Activated CD4-positive, alpha-beta T cell treated with anti-CD3 and anti-CD28 coated beads for 36 hours (primary cell): ENCODE results near the gene CST9. TPM values are rescaled to one million over a fixed set of nuclear protein-coding genes. Genes with fewer than 3 reads are reported as not detected.

Experiments used
- ATAC-seq: fragments of 200-7000 bp; cut with Tn5 transposase; one replicate; pipeline ENCODE4 v1.10.0; 2021; ENCODE audit warnings: mild to moderate bottlenecking, moderate library complexity
- CTCF ChIA-PET: fragments of 350-600 bp; sonication (Branson Sonifier 250); formaldehyde crosslinking; loops from one replicate; lab custom pipeline; 2021; ENCODE audit warnings: antibody characterized with exemption; lab: Charles Lee
- POLR2A ChIA-PET: fragments of 350-600 bp; sonication (Branson Sonifier 250); formaldehyde crosslinking; loops from one replicate; lab custom pipeline; 2021; ENCODE audit warnings: antibody characterized with exemption, inconsistent platforms; lab: Charles Lee
- DNase-seq: peaks from one replicate; pipeline ENCODE4 v3.0.0-alpha.2; 2020
- H3K27ac Mint-ChIP-seq: one replicate; pipeline ENCODE4 v1.8.0; 2021; ENCODE audit warnings: mixed read lengths
- H3K27me3 Mint-ChIP-seq: one replicate; pipeline ENCODE4 v1.8.0; 2021; ENCODE audit warnings: mixed read lengths
- H3K36me3 Mint-ChIP-seq: one replicate; pipeline ENCODE4 v1.8.0; 2021; ENCODE audit warnings: low read depth, mixed read lengths
- H3K4me1 Mint-ChIP-seq: one replicate; pipeline ENCODE4 v1.8.0; 2021; ENCODE audit warnings: mixed read lengths
- H3K4me3 Mint-ChIP-seq: one replicate; pipeline ENCODE4 v1.8.0; 2021; ENCODE audit warnings: mild to moderate bottlenecking, moderate library complexity, mixed read lengths
- H3K9me3 Mint-ChIP-seq: one replicate; pipeline ENCODE4 v1.8.0; 2021; ENCODE audit warnings: low read depth, mixed read lengths
- intact Hi-C, 2 experiments: fragments of 100-400 bp; cut with DNase I in 1 of 2; cut with micrococcal nuclease in 1 of 2; formaldehyde crosslinking; loops; one replicate each; pipeline versions ENCODE4 v1.14.2 to v1.15.1; 2022 to 2024; cut with DNase I, micrococcal nuclease
- total RNA-seq, 2 experiments: library from RNA; stranded (reverse); gene quantifications; one replicate each; pipeline ENCODE4 v1.2.3, GENCODE V29; 2021

Gene CST9, protein sequence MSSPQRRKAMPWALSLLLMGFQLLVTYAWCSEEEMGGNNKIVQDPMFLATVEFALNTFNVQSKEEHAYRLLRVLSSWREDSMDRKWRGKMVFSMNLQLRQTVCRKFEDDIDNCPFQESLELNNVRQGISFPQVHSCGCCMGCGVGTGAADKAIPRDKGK
- total RNA-seq: not detected

DNA sequence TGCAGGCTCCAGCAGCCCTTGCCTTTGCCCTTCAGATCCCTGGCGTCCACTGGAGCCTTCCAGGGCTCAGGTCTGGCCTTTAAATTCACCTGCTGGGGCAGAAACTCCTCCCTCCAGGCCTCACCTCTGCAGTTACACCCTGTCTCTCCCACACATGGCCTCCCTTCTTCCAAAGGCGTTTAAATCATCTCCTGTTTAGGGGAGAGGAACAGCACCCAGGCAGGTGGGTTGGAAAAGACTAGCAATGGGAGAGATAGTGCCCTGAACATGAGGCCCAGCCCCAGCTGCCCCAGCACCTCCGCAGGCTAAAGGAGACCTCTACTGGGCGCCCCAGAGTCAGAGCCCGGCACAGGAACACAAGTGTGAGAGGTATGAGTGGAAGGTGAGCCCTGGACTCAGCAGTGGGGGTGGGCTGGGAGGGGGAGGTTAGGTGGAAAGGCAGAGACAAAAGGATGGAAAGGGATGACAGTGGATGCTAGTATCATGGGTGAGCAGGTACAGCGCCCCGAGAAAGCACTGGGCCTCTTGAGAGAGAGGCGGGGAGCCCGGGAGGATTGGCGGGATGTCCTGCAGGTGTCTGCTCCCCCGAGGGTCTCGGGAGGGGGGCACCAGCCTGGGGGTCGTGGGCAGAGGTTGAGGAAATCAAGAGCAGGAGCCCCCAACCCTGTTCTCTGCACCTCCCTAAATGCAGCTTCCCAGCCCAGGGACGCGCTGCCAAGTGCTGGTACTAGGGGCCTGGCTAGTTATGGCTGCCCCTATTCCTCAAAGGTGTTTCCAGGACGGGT is at the start of gene CST9:
CST9 (minus strand) TSS at position 51 of the 785 bp plus-strand sequence. CDS start 53 bp downstream, outside the sequence.
- ChIA-PET POLR2A (no interaction called here), CTCF (interaction anchor here (1.1 to 5.2 kb wide), 2 partner anchors 66 to 163 kb away, joined by 3 to 28 read pairs; no protein-coding TSS in a partner anchor)
- H3K4me3 Mint-ChIP-seq: no peak within 1 kb of the TSS
- H3K27me3 Mint-ChIP-seq: no peaks in the 10 kb centered on the region
- no peak within 1 kb of the TSS for H3K27ac Mint-ChIP-seq
- no peaks in the 10 kb centered on the region for H3K9me3 Mint-ChIP-seq
- DNase-seq: no peak
- intact Hi-C loops: loop anchor here (1.0 to 5.0 kb wide), 2 partner anchors 165 to 254 kb away; partner anchors contain the start of gene NXT1 (in 1 of the 2)
- no peaks in the 10 kb centered on the region for H3K4me1 Mint-ChIP-seq
- H3K36me3 Mint-ChIP-seq: no peaks in the 10 kb centered on the region
- no peak for ATAC-seq

DNA sequence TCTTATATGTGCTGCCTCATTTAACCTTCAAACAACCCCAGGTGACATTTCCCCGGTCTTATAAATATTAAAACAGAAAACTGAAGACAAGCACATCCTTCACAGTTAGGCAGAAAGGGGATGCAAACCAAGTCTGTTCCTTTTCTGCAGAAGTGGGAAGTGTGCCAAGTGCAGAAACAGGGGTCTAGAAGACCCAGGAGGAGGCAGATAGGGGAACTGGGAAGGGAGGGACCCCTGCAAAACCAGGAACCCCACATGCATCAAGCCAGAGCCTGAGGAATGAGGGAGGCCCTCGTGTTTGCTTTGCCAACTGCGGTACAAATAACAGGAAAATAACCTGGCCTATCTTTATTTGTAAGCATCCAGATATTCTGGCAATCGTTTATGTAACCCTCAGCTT is 49.0 kb upstream of the CST9 start:
- H3K4me3 Mint-ChIP-seq: no peak overlapping the region
- no peaks in the 10 kb centered on the region for H3K9me3 Mint-ChIP-seq
- H3K27me3 Mint-ChIP-seq: peaks cover 11% of the 10 kb centered on the region
- intact Hi-C loops: no loop called here
- H3K4me1 Mint-ChIP-seq: no peaks in the 10 kb centered on the region
- no peak for DNase-seq
- POLR2A ChIA-PET: no interaction called here
- ATAC-seq: no peak
- CTCF ChIA-PET: interaction anchor here (0.6 kb wide), 1 partner anchor 658 kb away, joined by 3 read pairs; no protein-coding TSS in a partner anchor
- H3K36me3 Mint-ChIP-seq: no peaks in the 10 kb centered on the region
- no peak overlapping the region for H3K27ac Mint-ChIP-seq

DNA sequence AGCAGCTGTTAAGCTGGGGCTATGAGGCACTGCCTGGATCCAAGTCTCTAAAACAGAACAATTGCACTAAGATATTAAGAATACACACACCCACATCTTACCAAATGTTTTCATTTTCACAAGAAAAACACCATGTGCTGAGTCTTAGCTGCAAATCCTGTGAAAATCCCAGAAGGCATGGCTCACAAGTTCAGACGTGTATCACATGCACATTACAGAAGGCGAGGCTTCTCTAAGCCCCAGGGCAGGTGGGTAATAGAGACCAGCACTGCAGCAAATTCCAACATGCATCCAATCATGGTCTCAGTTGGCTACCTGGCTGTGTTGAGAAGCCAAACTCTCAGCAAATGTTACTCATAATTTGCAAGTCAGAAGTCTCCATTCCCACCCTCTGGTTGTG is 48.3 kb upstream of the CST9 start:
- ChIA-PET POLR2A (no interaction called here), CTCF (interaction anchor here (0.6 kb wide), 1 partner anchor 657 kb away, joined by 3 read pairs; no protein-coding TSS in a partner anchor)
- Mint-ChIP-seq H3K4me1 (no peaks in the 10 kb centered on the region), H3K4me3 (no peak overlapping the region), H3K9me3 (no peaks in the 10 kb centered on the region), H3K36me3 (no peaks in the 10 kb centered on the region), H3K27me3 (peaks cover 11% of the 10 kb centered on the region), H3K27ac (no peak overlapping the region)
- DNase-seq (no peak), ATAC-seq (no peak)
- intact Hi-C loops: no loop called here

DNA sequence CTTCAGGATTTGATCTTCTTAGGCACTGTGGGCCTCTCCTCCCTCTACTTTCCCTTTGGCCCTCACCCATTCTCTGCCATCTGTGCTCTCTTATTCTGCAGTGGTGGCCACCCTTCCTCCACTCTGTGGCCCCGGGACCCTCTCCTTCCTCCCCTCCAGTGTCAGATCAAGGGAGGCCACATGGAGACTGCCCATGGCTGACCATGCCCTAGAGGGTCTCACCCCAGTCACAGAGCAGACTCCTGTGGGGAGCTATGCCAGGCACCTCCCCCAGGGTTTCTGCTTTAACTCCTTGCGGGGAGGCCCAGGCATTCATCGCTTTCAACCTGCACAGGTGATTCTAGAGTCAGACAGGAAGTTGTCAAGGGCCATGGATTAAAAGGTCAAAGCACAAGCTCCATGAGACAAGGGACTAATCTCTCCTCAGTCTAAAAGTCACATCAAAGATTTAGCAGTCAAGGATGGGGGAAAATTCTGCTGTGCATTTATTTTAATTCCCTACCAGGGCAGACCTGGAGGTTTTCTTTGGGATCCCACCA is 47.8 kb upstream of the CST9 start:
- ATAC-seq: no peak
- Mint-ChIP-seq H3K9me3 (no peaks in the 10 kb centered on the region), H3K4me3 (no peak overlapping the region), H3K36me3 (no peaks in the 10 kb centered on the region), H3K4me1 (no peaks in the 10 kb centered on the region), H3K27me3 (peaks cover 11% of the 10 kb centered on the region), H3K27ac (no peak overlapping the region)
- DNase-seq: no peak
- intact Hi-C loops: no loop called here
- CTCF ChIA-PET: interaction anchor here (0.7 kb wide), 1 partner anchor 20 kb away, joined by 3 read pairs; no protein-coding TSS in a partner anchor
- POLR2A ChIA-PET: no interaction called here

DNA sequence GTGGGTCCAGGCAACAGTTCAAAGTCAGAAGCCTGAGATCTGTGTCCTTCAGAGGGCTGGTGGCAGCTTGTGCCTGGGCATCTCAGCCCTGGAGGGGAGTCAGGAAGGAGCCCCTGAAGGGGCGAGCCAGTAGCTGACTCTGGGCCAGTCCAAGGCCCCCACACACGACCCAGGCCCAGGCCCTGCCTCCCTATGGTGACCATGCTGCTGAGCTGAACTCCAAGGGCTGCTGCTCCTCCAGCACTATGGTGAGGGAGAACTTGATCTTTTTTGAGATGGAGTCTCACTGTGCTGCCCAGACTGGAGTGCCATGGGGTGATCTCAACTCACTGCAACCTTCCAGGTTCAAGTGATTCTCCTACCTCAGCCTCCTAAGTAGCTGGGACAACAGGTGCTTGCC is 47.2 kb upstream of the CST9 start:
- ATAC-seq: no peak
- Mint-ChIP-seq H3K4me1 (no peaks in the 10 kb centered on the region), H3K4me3 (no peak overlapping the region), H3K27me3 (peaks cover 11% of the 10 kb centered on the region), H3K27ac (no peak overlapping the region), H3K9me3 (no peaks in the 10 kb centered on the region), H3K36me3 (no peaks in the 10 kb centered on the region)
- ChIA-PET POLR2A (no interaction called here), CTCF (interaction anchor here (0.7 kb wide), 1 partner anchor 20 kb away, joined by 3 read pairs; no protein-coding TSS in a partner anchor)
- intact Hi-C loops: no loop called here
- DNase-seq: no peak

DNA sequence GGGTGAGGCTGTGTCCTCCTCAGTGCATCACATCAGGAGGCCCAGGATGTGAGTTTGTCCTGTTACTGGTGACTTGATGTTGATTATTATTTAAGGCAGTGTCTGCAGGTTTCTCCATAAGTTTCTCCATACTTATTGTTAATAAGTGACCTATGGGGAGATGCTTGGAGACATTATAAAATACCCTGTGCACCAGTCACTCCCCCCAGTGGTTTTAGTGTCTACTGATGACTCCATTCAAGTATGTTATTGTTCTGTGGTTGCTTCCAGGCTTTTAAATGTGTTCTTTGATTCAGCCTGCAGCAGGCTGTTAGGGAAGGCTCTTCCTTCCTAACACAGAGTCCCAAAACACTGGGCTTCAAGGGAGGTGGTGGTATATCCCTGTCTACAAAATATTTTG is 46.7 kb upstream of the CST9 start:
- intact Hi-C loops: no loop called here
- DNase-seq (no peak), ATAC-seq (no peak)
- H3K4me1 Mint-ChIP-seq: no peaks in the 10 kb centered on the region
- H3K27ac Mint-ChIP-seq: no peak overlapping the region
- no peaks in the 10 kb centered on the region for H3K9me3 Mint-ChIP-seq
- H3K27me3 Mint-ChIP-seq: peaks cover 11% of the 10 kb centered on the region
- H3K36me3 Mint-ChIP-seq: no peaks in the 10 kb centered on the region
- CTCF ChIA-PET: no interaction called here
- POLR2A ChIA-PET: no interaction called here
- H3K4me3 Mint-ChIP-seq: no peak overlapping the region

DNA sequence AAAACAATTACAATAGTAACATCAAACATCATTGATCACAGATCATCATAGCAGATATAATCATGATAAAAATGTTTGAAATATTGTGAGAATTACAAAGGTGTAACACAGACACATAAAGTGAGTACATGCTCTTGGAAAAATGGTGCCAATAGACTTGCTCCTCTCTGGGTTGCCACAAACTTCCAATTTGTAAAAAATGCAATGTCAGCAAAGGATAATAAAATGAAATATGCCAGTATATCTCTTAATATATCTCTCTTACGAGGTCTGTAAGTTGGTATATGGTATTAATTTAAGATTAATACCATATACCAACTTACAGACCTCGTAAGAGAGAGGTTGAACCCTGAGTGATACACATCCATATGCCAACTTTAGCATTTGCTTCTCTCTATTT is 45.4 kb upstream of the CST9 start:
- no peaks in the 10 kb centered on the region for H3K4me1 Mint-ChIP-seq
- no peak overlapping the region for H3K4me3 Mint-ChIP-seq
- no peak overlapping the region for H3K27ac Mint-ChIP-seq
- DNase-seq: no peak
- H3K27me3 Mint-ChIP-seq: peaks cover 9% of the 10 kb centered on the region
- no peaks in the 10 kb centered on the region for H3K36me3 Mint-ChIP-seq
- intact Hi-C loops: no loop called here
- ATAC-seq: no peak
- H3K9me3 Mint-ChIP-seq: no peaks in the 10 kb centered on the region
- CTCF ChIA-PET: no interaction called here
- POLR2A ChIA-PET: no interaction called here

DNA sequence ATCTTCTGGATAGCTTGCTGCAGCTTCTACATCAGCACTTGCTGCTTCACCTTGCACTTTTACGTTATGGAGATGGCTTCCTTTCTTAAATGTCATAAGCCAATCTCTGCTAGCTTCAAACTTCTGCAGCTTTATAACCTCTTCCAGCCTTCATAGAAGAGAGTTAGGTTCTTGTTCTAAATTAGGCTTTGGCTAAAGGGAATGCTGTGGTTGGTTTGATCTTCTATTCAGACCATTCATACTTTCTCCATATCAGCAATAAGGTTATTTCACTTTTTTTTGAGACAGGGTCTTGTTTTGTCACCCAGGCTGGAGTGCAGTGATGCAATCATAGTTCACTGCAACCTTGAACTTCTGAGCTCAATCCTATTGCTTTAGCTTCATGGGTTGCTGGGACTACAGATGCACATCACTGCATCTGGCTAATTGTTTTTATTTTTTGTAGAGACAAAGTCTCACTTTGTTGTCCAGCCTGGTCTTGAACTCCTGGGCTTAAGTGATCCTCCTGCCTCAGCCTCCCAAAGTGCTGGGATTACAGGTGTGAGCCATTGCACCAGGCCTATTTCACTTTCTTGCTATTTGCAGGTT is 44.2 kb upstream of the CST9 start:
- H3K27ac Mint-ChIP-seq: no peak overlapping the region
- POLR2A ChIA-PET: no interaction called here
- ATAC-seq (no peak), DNase-seq (no peak)
- no peaks in the 10 kb centered on the region for H3K36me3 Mint-ChIP-seq
- CTCF ChIA-PET: no interaction called here
- H3K4me1 Mint-ChIP-seq: no peaks in the 10 kb centered on the region
- intact Hi-C loops: no loop called here
- H3K4me3 Mint-ChIP-seq: no peak overlapping the region
- peaks cover 3% of the 10 kb centered on the region for H3K27me3 Mint-ChIP-seq
- no peaks in the 10 kb centered on the region for H3K9me3 Mint-ChIP-seq

DNA sequence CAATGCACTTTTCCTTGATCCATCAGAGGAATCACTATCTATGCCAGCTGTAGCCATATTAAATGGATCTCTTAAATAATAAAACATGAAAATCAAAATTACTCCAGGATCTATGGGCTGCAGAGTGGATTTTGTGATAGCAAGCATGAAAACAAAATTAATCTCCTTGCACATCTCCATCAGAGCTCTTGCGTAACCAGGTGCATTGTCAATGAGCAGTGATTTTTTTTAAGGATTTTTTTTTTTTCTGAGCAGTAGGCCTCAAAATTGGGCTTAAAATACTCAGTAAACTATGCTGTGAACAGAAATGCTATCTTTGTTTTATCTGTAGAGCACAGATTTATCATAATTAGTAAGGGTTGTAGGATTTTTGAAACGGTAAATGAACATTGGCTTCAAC is 43.5 kb upstream of the CST9 start:
- H3K9me3 Mint-ChIP-seq: no peaks in the 10 kb centered on the region
- no peaks in the 10 kb centered on the region for H3K4me1 Mint-ChIP-seq
- CTCF ChIA-PET: no interaction called here
- peaks cover 2% of the 10 kb centered on the region for H3K27me3 Mint-ChIP-seq
- H3K4me3 Mint-ChIP-seq: no peak overlapping the region
- intact Hi-C loops: no loop called here
- ATAC-seq: no peak
- POLR2A ChIA-PET: no interaction called here
- no peak for DNase-seq
- no peaks in the 10 kb centered on the region for H3K36me3 Mint-ChIP-seq
- H3K27ac Mint-ChIP-seq: no peak overlapping the region

DNA sequence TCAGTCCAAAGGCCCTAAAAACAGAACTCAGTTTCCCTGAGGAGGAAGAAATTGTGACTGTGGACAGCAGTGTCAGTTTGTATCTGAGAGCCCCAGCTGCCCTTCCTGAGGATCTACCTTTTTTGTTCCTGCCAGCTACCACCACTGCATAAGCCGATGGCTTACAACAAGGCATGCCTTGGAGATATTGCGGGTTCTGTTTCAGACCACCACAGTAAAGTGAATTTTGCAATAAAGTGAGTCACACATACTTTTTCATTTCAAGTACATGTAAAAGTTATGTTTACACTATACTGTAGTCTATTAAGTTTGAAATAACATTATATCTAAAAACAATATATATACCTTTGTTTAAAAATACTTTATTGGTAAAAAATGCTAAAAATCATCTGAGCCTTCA is 41.6 kb upstream of the CST9 start:
- Mint-ChIP-seq H3K4me3 (no peak overlapping the region), H3K27me3 (no peaks in the 10 kb centered on the region), H3K4me1 (no peaks in the 10 kb centered on the region), H3K9me3 (no peaks in the 10 kb centered on the region), H3K36me3 (no peaks in the 10 kb centered on the region), H3K27ac (no peak overlapping the region)
- DNase-seq (no peak), ATAC-seq (no peak)
- CTCF ChIA-PET: no interaction called here
- intact Hi-C loops: no loop called here
- POLR2A ChIA-PET: no interaction called here

DNA sequence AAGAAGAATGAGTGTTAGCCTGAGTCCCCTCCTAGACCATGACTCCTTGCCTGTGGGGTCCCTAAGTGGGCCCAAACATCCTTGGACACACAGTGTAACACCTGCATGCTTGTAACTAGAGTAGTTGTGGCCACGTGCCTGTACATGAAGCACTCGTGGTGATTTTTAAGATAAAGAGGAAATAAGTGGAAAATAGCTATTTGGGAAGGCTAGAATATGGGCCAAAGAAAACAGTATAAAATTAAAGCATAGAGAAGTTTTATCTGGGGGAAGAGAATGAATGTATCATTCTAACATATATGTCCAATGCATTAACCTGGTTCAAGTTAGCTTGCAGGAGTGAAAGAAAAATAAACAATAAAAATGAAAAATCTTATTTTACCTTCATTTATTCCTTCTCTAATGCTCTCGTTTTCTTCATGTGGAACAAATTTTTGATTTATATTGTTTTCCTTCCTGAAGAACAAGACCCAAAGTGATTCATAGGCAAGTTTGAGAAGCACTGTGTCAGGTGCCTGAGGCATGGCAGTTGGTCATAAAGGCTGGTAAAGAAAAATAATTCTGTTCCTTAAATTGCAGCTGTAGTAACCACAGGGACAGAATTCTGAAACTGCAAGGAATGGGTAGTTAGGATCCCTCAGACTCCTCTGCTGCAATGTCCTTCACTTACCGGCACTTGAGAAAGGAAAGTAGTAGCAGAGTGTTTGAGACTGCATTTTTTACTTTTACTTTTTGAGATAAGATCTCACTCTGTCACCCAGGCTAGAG is 40.6 kb upstream of the CST9 start:
- H3K4me1 Mint-ChIP-seq: no peaks in the 10 kb centered on the region
- no peaks in the 10 kb centered on the region for H3K36me3 Mint-ChIP-seq
- no peaks in the 10 kb centered on the region for H3K9me3 Mint-ChIP-seq
- no peak overlapping the region for H3K27ac Mint-ChIP-seq
- ChIA-PET CTCF (no interaction called here), POLR2A (no interaction called here)
- H3K4me3 Mint-ChIP-seq: no peak overlapping the region
- no peak for DNase-seq
- ATAC-seq: no peak
- intact Hi-C loops: no loop called here
- H3K27me3 Mint-ChIP-seq: no peaks in the 10 kb centered on the region
